T1000 (cell line): ENCODE measurements around the gene GOLGA8K.
"Not testable (repeated sequence)": the region's sequence is repeated elsewhere in the genome, so short reads cannot be mapped to it uniquely, and the experiment has no call there.

Experiments used
- DNase-seq: peaks from one replicate; lab custom pipeline; 2025; ENCODE audit warnings: mixed read lengths; lab: John Stamatoyannopoulos, UW

GOLGA8K gene

DNA sequence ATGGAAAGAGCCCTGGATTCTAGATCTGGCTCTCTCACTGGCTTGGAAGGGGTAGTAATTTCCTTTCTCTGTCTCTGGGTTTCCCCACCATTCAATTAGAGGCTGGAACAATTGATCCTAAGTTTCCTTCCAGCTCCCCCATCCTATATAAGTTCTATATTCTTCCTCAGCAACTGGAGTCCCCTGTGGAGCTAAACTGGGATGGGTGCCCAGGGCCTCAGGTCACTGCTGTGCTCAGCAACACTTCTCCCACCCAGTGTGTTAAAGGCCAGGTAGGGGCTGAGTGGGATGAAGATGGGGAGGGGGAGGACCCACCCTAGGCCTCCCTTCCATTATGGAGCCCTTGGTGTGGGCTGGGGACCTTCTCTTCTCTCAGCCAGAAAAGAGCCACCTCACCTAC lies 46.2 kb downstream of the GOLGA8K start:
- not testable (repeated sequence) for DNase-seq

DNA sequence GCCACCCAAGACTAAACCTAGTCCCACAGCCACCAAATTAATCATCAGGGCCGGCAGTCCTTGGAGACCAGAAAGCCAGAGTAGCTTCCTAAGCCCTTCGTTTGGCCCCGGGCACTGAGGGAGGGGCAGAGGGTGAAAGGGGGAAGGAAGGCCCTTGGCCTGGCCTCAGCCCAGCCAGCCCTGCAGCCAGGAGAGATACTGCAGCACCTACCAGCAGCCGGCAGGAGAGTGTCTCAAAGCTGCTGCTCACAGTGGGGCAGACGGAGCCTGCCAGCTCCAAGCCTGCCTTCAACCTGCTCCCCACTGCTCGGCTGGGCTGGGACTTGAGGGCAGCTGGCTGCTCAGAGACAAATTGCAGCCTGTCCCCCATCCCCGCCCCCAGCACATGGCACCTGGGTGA lies 50.3 kb downstream of the GOLGA8K start:
- DNase-seq, result not testable (repeated sequence)

DNA sequence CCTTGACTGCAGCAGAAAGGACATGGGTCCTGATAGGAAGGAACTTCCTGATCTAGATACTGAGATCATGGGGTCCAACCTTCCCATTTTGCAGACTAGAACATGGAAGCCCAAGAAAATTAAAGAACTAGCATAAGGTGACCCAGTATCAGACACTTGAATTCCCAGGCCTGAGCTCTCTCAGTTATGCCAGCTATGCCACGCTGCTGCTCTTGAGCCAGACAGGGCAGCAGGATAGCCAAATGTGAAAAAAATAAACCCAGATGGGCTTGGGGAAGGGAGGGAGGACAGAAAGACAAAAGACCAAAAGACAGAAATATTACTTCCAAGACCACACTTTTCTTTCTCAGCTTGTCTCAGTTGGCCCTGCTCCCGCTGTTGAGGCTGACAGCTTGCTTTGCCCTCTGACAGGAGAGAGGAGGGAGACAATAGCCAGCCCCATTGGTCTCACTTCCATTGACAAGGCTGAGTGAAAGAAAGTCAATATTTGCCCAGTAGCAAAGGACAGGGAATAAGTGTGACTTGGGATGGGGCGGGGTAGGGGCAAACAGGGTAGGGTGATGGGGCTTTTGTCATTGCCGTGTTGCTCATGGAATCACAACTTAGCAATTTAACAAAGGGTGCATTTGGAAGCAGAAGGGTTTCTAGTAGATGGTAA lies 52.4 kb downstream of the GOLGA8K start:
- DNase-seq, result not testable (repeated sequence)

DNA sequence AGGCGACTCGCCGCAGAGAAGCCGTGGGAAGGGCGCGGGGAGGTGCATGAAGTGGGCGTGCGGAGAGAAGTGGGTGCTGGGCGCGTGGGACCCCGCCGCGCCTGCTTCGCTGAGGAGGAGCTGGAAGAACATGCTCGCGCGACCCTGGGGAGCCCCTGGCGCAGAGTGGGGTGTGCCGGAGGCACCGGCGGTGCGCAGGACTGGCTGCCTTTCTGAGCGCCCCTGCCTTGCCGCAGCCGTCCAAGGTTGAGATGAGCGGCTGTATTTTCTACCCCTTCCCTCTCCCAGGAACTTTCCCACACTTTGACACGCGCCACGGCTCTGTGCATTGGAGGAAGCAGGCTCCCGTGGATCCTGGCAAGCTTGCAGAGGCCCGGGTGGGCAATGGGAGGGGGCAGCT lies 56.1 kb downstream of the GOLGA8K start:
- not testable (repeated sequence) for DNase-seq

DNA sequence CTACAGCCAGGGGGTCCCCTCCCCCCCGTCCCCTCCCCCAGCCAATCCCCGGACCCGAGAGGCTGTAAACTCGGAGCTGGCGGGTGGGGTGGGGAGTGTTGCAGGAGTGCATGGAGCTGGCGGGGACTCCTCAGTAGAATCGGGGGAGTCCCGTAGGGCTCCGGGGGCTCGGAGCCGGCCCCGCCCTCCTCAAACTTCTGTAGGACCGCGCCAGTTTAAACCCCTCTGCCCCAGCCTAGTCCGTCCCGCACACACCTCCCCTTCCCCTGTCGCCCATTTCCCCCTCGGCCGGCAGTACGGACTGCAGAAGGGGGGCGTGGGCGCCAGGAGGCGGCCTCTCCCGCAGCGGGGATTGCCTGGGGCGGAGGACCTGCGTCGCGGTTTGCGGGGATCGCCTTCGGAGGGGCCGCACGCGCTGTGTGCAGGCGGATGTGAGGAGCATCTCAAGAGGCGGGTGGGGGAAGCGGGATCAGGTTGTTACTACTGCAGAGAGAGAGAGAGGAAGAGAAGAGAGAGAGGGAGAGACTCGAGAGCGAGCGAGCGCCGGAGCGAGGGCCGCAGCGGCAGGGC lies 57.0 kb downstream of the GOLGA8K start:
- not testable (repeated sequence) for DNase-seq

DNA sequence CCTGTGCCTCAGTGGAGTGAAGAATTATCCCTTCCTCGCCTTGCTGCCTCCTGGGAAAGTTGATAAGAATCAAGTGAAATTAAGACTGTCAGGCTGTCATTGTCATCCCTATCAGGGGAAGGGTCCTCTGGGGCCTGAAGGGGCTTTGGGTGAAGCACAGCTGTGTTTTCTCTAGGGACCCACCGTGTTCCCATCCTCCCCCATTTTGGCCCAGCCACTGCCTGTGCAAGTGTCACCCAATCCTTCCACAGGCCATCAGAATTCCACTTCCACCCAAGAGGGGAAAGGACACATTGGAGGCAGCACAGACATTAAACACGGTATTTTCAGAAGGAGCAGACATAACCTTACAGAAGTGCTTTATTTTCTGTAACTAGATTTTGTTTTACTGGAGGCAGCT lies 59.2 kb downstream of the GOLGA8K start:
- not testable (repeated sequence) for DNase-seq
